ENCODE measurements around the gene HOXC9.

HOXC9 gene

DNA sequence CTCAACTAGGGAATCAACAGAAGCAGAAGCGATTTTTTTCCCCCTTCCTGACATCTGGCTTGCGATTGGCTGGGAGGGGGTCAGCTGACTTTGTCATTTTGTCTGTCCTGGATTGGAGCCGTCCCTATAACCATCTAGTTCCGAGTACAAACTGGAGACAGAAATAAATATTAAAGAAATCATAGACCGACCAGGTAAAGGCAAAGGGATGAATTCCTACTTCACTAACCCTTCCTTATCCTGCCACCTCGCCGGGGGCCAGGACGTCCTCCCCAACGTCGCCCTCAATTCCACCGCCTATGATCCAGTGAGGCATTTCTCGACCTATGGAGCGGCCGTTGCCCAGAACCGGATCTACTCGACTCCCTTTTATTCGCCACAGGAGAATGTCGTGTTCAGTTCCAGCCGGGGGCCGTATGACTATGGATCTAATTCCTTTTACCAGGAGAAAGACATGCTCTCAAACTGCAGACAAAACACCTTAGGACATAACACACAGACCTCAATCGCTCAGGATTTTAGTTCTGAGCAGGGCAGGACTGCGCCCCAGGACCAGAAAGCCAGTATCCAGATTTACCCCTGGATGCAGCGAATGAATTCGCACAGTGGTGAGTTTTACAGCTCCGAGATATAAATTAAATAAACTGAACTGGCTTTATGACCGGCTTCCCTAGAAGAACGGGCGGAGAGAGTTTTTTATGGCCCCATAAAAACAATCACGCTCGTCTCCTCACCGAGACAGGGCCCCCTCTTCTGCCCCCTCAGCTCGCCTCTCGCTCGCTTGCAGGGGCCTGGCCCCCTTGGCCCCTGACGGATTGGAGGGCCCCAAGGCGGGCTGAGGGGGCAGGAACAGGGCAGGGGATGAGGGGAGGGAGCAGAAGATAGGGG lies 28.6 kb downstream of the HOXC9 start, which contains the start of gene HOXC6:
TSS of gene HOXC6 (plus strand) at position 127 of the 888 bp plus-strand sequence. CDS start at position 209, 82 bp downstream.
- DNase-seq, result no peak

DNA sequence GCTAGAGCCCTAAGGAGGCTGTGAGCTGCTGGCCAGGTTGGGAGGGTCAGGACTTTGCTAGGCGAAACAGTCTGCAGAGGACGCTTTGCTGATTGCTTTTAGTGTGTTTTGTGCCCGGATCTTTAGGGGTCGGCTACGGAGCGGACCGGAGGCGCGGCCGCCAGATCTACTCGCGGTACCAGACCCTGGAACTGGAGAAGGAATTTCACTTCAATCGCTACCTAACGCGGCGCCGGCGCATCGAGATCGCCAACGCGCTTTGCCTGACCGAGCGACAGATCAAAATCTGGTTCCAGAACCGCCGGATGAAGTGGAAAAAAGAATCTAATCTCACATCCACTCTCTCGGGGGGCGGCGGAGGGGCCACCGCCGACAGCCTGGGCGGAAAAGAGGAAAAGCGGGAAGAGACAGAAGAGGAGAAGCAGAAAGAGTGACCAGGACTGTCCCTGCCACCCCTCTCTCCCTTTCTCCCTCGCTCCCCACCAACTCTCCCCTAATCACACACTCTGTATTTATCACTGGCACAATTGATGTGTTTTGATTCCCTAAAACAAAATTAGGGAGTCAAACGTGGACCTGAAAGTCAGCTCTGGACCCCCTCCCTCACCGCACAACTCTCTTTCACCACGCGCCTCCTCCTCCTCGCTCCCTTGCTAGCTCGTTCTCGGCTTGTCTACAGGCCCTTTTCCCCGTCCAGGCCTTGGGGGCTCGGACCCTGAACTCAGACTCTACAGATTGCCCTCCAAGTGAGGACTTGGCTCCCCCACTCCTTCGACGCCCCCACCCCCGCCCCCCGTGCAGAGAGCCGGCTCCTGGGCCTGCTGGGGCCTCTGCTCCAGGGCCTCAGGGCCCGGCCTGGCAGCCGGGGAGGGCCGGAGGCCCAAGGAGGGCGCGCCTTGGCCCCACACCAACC lies 29.8 kb downstream of the HOXC9 start:
- DNase-seq, result no peak

DNA sequence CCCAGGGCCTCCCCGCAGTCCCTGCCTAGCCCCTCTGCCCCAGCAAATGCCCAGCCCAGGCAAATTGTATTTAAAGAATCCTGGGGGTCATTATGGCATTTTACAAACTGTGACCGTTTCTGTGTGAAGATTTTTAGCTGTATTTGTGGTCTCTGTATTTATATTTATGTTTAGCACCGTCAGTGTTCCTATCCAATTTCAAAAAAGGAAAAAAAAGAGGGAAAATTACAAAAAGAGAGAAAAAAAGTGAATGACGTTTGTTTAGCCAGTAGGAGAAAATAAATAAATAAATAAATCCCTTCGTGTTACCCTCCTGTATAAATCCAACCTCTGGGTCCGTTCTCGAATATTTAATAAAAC lies 30.5 kb downstream of the HOXC9 start:
- DNase-seq, result no peak

DNA sequence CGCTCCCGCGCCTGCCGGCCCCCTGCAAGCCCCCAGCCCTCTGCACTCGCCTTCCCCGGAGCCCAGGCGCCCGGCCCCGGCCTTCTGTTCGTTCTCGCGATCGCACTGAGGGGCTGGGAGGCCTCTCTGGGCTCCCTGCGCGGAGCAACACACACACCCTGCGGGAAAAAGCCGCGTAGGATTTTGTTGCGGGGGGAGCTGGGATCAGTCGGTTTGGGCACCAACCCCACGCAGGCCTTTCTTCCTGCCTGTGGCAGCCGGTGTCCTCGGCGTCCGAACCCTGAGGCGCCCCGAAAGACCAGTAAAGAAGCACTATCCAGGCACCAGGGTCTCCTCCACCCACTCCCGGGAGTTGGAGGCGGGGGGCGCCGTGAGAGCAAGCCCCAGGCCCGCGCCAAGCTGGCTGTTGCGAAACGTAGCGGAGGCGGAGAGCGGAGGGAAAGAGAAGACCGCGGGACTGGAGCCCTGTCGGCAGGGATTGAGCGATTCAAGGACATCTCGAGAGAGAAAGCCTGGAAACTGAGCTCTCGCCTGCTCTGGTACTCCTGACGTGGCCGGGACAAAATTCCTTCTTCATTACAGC lies 31.0 kb downstream of the HOXC9 start:
- DNase-seq, result no peak

DNA sequence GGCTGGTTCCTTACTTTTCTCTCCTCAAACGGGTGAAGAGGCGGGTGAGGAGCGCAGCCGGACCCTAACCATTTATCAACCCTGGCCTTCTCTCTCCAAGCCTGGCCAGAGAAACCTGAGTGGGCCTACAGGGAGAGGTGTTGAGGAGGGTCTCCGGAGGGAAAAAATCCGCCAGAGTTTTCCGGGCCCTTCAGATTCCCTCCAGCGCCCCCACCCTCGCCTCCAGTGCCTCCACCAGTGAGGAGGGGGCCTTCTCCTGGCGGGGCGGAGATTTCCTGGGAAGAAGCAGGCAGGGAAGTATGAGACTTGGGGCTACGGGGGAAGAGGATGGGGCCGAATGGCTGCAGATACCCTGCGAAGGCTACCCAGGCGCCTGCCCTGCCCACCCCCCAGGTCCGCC lies 31.5 kb downstream of the HOXC9 start:
- DNase-seq, result no peak

DNA sequence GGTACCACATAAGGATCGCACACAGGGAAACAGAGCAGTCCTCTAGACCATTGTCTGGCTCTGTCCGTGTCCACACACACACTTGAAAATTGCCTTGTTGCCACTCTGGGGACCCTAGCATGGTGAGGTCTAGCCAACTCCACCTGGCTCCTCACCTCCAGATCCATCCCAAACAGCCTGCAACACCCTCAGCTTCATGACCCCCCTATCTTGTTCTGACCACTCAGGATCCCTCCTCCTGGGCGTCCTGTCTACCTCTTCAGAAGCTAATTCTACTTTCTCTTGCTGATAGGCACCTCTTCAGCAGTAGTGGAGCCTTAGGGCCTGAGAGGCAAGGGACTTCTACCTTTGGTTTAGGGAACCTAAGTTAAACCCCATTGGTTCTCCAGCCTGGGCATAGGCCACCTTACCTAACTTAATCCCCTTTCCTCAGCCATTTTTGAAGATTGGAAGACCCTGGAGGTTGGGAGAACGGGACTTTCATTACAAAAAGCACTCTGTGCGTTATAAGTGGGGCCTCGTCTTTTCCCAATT lies 32.2 kb downstream of the HOXC9 start:
- DNase-seq, result no peak

DNA sequence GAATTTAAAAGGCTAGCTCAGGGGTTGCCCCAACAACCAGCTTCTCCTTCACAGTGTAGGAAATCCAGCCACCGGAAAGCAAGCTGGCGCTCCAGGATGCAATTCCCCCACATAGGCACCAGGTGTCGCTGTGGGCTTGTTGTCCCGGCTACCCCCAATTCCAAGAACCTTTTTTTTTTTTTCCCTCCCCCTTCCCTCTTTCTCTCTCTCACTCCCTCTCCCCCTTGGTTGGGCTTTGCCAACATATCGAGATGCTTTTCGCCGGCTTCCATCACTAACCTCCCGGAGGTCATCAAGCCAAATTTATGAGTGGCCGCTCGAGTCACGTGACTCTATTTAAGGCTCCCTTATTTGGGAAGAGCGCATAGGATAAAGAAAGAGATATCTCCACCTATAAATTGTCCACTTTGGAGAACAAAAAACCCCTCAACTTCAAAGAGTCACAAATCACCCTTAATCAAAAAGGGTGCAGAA lies 32.7 kb downstream of the HOXC9 start, which contains the start of gene HOXC5:
TSS of gene HOXC5 (plus strand) at position 424 of the 474 bp plus-strand sequence. CDS start 73 bp downstream, outside the sequence.
- peak; percentile 82 for DNase-seq

DNA sequence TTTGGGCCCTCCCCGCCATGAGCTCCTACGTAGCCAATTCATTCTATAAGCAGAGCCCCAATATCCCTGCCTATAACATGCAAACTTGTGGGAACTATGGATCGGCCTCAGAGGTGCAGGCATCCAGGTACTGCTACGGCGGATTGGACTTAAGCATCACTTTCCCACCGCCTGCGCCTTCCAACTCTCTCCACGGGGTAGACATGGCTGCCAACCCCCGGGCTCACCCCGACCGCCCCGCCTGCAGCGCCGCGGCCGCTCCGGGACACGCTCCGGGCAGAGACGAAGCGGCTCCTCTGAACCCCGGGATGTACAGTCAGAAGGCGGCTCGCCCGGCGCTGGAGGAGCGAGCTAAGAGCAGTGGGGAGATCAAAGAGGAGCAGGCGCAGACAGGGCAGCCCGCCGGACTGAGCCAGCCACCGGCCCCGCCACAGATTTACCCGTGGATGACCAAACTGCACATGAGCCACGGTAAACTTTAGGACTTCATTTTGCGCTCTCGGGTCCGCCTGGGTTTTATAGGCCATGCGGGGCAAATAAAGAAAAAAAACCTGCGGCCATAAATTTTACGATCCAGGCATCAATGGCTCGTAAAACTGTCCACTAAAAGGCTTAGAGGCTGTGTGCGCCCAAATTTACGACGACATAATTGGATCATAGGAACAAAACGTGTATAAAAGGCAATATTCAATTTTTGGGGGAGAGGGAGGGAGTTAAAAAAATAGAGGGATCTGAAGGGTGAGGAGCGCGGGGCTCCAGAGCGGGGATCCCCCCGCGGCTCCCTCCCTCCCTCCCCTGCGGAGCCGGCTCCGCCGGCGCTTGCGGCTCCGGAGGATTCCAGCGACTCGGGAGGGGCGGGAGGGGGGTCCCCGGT lies 33.4 kb downstream of the HOXC9 start:
- DNase-seq, result no peak

DNA sequence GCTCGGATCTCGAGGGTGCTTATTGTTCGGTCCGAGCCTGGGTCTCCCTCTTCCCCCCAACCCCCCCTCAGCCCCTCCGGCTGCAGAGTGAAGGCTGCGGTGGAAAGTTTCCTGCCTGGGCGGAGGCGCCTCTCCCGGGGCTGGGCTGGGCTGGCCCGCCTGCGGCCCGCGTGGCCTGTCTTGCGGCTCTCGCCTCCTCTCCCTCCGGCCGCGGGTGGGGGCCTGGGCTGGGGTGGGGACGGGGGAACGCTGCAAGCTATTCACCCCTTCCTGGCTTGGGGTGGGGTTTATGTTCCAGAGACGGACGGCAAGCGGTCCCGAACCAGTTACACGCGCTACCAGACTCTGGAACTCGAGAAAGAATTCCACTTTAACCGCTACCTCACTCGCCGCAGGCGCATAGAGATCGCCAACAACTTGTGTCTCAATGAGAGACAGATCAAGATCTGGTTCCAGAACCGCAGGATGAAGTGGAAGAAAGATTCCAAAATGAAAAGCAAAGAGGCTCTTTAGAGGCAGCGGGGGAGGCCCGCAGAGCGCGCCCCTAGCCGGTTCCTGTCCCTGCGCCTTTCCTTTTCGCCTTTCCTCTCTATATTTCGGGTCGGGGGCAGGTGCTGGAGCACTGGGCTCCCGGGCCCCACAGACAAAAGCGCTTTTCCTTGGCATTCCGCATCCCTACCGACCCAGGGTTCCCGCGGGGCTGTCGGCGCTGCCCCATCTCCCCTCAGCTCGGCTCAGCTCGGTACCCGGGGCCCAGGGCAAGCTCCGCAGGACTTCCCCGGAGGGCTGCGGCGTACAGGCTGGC lies 34.2 kb downstream of the HOXC9 start:
- DNase-seq, result no peak

DNA sequence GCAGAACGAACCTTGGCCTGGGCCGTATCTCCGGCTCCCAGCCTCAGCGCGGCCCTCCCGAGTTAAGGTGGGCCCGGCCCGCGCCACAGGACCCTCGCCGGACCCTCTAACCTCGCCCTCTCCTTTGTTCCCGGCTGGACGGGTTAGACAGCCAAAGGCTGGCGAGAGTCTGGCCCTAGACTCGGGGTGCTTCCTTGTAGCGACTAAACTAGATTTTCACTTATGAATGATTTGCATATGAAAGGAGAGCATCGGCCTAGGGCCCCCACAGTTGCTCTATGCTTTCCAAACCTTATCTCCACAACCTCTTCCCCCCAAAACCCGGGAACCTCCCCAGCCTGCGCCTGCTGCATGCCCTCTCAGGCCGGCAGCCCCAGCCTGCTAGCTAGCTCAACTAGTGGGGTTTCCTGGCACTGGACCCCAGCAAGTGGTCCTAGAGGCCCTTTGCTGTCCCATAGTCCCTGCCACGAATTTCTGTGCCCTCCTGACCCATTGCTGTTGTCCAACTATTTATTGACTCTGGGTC lies 34.9 kb downstream of the HOXC9 start:
- no peak for DNase-seq

DNA sequence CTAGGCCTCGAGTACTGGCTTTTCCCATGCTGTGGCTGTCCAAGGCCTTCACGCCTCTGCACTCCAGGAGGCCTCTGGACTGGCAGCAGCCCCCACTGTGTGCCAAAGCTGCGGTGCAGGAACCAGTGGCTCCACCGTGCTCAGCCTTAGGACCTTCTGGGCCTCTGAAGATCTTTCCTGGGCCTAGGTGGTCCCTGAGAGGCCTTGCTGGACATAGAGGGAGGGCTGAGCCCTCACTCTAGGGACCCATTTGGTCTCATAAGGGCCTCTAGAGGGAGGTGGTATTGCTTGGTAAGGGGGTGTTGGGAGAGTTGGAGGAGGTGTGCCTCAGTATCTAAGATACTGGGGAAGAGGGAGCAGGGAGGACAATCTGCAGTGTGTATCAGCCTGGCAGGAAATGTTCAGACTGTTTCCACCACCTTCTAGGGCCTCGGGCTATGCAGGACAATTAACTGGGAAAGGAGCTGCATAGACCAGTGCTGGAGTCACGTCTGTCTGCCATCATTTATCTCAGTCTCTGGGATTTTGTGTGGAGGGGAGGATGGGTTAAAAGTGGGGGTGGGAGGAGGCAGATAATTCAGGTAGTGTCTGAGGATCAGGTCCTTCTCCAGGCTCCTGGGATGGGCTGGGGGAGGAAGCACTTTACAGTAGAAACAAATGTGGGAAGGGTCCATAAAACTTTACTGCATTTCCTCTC lies 35.8 kb downstream of the HOXC9 start:
- no peak for DNase-seq

DNA sequence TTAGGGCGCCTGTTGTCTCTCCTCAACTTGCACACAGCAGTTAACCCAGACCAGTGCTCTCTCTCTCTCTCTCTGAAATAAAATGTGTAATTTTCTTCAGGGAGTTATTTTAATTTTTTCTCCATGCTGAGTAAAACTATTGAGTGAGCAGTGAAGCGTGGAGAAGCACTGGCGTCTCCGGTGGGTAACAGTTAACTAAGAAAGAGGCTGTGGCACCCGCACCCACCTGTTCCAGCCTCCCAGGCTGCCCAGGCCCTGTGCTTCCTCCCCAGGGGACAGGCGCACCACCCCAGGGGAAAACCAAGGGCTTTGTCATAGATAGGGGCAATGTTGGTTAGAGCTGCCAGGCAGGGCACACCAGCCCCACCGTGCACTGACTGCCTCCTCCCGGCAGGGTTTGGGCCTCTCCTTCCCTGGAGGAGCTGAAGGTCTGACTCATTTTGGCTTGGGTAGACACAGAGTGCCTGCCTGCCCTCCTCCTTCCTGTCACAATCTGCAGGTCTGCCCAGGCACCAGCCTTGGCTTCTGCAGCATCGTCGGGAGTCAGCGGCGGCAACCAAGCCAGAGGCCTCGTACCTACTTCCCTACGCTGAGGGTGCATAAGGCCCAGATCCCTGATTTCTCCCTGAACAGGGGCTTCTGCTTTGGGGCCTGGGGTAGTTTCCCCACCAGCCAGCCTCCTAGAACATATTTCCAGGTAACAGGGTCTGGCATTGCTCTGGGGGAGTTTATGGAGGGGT lies 36.8 kb downstream of the HOXC9 start:
- DNase-seq, result no peak

DNA sequence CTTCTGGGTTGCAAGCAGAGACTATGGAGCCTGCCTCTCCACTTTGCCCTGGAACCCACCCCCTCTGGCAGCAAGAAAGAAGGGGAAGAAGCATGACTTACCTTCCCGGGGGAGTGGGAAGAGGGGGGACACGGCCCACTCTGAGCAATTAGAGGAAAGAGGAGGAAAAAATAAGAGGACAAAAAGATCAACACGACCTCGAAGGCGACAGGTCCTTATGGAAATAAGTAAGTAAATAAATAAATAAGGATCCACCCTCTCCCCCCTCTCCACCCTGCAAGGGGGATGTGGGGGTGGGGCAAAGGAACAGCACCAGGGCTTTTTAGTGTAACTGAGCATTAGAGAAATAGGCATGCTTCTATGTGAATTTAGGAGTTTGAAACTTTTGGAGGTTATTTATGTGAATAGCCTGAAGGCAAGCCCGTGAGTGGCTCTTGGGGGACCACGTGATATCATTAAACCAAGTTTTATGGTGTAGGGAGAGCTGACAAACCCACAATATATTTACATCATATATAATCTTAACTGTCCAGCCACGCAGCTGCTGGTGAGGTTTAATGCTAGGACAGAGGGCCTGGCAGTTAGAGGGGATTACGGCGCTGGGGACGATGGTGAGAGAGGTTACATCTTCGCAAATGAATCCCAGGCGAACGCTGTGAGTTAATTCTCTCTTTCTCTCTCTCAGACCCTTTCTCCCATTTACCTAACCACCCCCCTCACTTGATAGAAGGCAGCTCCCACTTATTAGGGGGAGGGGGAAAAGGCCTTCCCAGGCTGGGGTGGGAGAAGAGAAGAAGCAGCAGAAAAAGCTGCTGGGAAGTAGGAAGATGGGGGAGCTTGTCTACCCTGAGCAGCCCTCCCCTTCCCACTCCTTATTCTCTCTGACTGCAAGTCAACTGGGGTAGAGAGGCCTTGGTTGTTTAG lies 37.7 kb downstream of the HOXC9 start:
- DNase-seq, result no peak

DNA sequence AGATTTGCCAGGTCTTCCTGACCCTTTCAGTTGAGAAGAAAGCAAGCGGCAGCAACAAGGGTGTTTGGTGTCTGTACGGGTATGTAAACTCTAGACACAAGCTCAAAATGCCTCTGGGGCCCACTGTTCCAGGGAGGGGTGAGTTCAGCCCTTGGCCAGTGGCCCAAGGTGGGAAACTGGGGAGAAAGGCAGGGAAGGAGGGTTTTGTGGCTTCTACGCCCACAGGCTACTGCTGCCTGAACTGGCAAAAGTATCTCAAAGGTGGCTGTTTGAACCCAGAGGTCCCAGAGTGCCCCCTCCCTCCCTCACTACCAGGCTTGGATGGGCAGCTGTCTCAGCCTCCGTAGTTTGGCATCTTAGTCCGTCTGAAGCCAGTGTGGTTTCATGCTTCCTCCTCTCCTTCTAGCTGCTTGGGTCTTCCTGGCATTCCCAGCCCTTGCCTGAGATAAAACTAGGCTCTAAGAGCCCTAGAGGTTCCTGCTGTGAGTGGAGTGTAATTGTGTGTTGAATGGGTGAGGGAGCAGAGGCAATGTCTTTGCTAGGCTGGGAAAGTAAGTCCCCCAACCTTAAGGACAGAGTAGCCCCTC lies 38.4 kb downstream of the HOXC9 start:
- no peak for DNase-seq

DNA sequence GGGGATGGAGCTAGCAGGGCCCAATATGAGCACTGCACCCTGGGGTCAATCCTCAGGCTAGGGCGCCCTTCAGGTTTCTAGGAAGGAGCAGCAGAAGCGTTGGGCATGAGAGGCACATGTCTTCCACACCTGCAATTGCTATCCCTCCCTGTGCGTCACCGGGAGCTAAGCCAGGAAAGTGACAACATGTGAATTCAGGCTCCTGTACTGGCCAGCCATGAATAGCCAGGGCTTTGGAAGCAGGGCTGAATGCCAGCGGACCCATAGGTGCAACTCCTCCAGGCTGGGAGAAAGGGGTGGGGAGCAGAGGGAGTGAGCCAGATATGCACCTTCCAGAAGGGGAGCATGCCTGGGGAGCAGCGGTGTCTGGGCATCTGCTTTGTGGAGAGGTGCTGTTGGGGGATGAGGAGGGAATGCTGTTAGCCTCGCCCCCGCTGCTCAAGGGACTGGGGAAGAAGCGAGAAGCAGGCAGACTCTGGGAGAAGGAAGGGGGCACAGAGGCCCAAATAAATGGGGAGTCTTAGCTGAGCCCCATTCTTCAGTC lies 39.0 kb downstream of the HOXC9 start:
- DNase-seq, result no peak

DNA sequence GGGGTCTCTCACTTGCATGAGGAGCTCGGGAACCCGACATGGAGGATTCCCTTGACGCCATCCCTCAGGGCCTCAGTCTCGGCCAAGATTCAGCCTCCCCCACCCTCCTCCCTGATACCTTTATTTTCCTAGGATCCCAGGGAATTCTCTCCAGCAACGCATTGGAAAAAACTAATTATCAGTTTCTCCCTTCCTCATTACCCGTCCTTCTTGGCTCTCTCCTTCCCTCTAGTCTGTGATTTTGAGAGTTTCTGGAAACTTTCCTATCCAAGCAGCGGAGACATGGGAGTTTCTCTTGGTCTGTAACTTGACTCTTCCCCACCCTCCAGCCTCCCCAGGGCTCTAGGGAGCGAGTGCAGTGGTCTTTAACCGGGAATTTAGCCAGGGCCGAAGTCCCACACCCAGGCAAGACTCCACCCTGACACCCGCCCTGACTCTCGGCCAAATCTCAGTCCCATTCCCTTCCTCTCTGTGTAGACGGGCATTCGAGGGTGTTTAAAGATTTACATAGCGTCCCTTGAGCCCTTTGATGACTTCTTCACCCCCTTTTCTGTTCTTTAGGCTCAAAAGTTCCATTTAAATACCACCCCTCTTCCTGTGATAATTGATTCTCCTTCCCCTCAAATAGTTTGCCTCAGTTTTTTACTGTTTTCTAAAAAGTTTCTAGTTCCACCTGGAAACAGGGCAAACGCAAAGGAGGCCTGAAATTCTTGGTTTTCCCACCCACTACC lies 39.6 kb downstream of the HOXC9 start:
- DNase-seq, result no peak

DNA sequence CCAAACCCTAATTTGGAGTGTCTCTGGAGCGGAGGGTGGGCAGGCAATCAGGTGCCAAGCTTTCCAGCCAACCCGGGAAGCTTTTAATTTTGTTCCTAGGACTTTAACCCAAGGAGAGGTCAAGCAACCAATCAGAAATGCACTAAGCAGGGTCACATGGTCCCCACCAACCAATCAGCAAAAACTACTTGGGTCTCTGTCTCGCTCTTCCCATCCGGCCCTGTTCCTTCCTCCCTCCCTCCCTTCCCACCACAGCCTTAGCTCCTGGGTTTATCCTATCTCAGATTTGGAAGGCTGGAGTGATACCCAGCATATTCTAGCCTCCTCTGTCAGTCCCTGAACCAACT lies 40.2 kb downstream of the HOXC9 start:
- no peak for DNase-seq
